Dendritic cell treated with granulocyte-macrophage colony-stimulating factor and Interleukin-4, amounts not matched to agents 40 ng/mL and 50 ng/mL, for 4 days (primary cell): ENCODE results near the gene CACNA1B.
"Not testable (repeated sequence)": the region's sequence is repeated elsewhere in the genome, so short reads cannot be mapped to it uniquely, and the experiment has no call there.

Experiments used
- H3K27ac Mint-ChIP-seq: one replicate; pipeline ENCODE4 v1.8.0; 2022; ENCODE audit warnings: mild to moderate bottlenecking, mixed read lengths
- H3K27me3 Mint-ChIP-seq: one replicate; pipeline ENCODE4 v1.8.0; 2022; ENCODE audit warnings: mild to moderate bottlenecking, mixed read lengths
- H3K36me3 Mint-ChIP-seq: one replicate; pipeline ENCODE4 v1.8.0; 2022; ENCODE audit warnings: low read depth, mixed read lengths
- H3K4me1 Mint-ChIP-seq: one replicate; pipeline ENCODE4 v1.8.0; 2022; ENCODE audit warnings: low read depth, mixed read lengths
- H3K4me3 Mint-ChIP-seq: one replicate; pipeline ENCODE4 v1.8.0; 2022; ENCODE audit warnings: mild to moderate bottlenecking, moderate library complexity, mixed read lengths
- H3K9me3 Mint-ChIP-seq: one replicate; pipeline ENCODE4 v1.8.0; 2022; ENCODE audit warnings: mixed read lengths
- intact Hi-C: fragments of 100-400 bp; cut with micrococcal nuclease; formaldehyde crosslinking; loops from one replicate; pipeline ENCODE4 v1.15.0; 2022

CACNA1B gene

GRCh38 chr9:137876781-137877386 is 698 bp upstream of the CACNA1B start:
- Mint-ChIP-seq H3K9me3 (no peaks in the 10 kb centered on the region), H3K4me3 (no peak overlapping the region), H3K27ac (no peak overlapping the region), H3K36me3 (no peaks in the 10 kb centered on the region), H3K27me3 (peaks cover 44% of the 10 kb centered on the region), H3K4me1 (no peaks in the 10 kb centered on the region)
- intact Hi-C loops = no loop called here

DNA sequence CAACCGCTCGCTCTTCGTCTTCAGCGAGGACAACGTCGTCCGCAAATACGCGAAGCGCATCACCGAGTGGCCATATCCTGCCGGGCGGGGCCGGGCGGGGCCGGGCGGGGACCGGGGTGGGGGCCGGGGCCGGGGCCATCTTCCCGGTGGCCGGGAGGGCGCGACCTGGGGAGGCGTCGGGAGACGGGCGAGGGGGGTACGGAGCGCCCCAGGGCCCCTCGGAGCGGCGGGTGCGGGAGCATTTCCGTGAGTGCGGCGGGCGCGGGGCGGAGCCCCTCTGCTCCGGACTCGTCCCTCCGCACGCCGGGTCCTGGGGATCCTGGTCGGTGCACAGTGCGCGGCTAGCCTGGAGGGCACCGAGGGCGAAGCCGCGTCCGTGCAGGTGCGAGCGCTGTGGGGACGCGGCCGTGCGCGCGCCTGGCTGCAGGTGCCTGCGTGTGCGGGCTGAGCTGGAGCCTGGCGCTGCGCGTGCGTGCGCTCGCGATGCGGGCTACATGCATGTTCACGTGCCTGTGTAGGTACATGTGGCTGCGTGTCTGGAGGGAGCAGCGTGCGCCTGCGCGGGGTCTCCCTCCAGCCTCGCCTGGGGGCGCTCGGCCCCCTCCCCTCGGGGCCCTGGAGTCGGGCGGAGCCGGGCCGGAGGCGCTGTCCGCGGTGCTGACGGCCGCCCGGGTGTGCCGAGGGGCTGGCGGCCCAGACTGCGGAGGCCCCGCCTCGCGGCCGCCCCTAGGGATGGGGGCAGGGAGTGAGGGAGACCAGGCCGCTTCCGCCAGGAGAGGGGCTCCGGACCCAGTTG is 762 bp downstream of the CACNA1B start:
- H3K27ac Mint-ChIP-seq = no peak overlapping the region
- H3K4me1 Mint-ChIP-seq = no peaks in the 10 kb centered on the region
- H3K27me3 Mint-ChIP-seq = peaks cover 43% of the 10 kb centered on the region
- H3K36me3 Mint-ChIP-seq = no peaks in the 10 kb centered on the region
- no peak overlapping the region for H3K4me3 Mint-ChIP-seq
- no peaks in the 10 kb centered on the region for H3K9me3 Mint-ChIP-seq
- intact Hi-C loops = no loop called here

GRCh38 chr9:137879052-137879451 is 1.5 kb downstream of the CACNA1B start:
- no peak overlapping the region for H3K27ac Mint-ChIP-seq

DNA sequence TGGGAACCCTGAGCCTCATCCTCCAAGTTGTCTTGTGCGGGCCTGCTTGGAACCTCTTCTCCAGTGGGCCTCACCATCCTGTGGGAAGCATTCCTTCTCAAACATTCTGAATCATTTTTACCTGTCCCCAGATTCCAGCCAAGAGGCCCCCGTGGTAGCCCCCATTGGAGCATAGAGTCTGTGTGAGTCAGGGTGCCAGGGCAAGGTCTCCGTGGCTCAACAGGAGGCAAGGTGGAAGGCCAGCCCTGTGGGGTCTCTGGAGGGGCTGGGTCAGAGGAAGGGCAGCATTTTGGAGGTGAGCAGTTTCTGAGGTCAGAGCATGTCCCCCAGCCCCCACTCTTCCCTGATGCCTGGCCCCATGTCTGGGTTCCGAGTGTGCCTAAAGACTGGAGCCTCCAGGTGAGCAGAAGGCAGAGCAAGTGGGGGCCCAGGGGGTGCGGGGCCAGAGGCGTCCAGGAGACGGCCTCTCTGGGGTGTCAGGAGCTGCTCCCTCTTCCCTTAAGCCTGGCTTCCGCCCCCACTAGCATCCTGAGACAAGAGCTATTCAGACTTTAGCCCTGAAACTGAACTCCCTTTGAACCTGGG is 2.1 kb downstream of the CACNA1B start:
- H3K4me1 Mint-ChIP-seq = no peaks in the 10 kb centered on the region
- no peaks in the 10 kb centered on the region for H3K9me3 Mint-ChIP-seq
- H3K36me3 Mint-ChIP-seq = no peaks in the 10 kb centered on the region
- no peak overlapping the region for H3K27ac Mint-ChIP-seq
- intact Hi-C loops = no loop called here
- H3K4me3 Mint-ChIP-seq = no peak overlapping the region
- H3K27me3 Mint-ChIP-seq = peaks cover 42% of the 10 kb centered on the region

More at GRCh38 chr9:137879052-137879451, 1.5 kb downstream of the CACNA1B start:
- Mint-ChIP-seq H3K4me1 (no peaks in the 10 kb centered on the region), H3K4me3 (no peak overlapping the region), H3K27me3 (peaks cover 42% of the 10 kb centered on the region), H3K9me3 (no peaks in the 10 kb centered on the region), H3K36me3 (no peaks in the 10 kb centered on the region)
- intact Hi-C loops = no loop called here

- H3K4me3 Mint-ChIP-seq = no peak overlapping the region
- peaks cover 37% of the 10 kb centered on the region for H3K27me3 Mint-ChIP-seq
- no peak overlapping the region for H3K27ac Mint-ChIP-seq
- H3K4me1 Mint-ChIP-seq = no peaks in the 10 kb centered on the region
- H3K9me3 Mint-ChIP-seq = no peaks in the 10 kb centered on the region
- intact Hi-C loops = no loop called here
- no peaks in the 10 kb centered on the region for H3K36me3 Mint-ChIP-seq
Observed at GRCh38 chr9:137880160-137880975, 2.8 kb downstream of the CACNA1B start.

DNA sequence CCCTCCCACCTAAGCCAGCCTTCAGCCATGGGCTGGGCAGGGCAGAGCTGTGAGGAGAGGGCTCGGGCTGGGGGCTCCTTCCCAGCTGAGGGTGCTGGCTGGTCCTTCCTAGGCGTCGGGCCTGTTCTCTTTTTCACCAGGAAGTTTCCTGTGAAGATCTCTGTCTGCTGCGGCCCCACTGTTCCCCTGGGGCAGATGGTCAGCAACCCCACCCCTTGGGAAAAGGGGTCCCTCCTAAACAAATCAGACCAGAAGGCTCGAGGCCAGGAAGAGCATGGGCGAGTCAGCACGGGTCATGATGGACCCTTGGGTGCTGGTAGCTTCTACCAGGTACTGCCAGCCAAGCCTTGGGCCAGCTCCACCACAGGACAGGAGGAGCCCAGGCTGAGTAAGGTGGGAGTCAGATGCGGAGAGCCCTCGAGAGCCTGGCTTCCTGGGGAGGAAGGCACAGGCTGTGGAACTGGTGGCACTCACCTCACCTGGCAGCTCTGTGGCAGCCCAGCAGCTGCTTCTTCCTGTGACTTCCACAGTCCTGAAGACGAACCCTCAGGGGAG is 3.5 kb downstream of the CACNA1B start:
- intact Hi-C loops = no loop called here
- H3K4me1 Mint-ChIP-seq = no peaks in the 10 kb centered on the region
- H3K27me3 Mint-ChIP-seq = peaks cover 30% of the 10 kb centered on the region
- H3K36me3 Mint-ChIP-seq = no peaks in the 10 kb centered on the region
- no peak overlapping the region for H3K27ac Mint-ChIP-seq
- H3K9me3 Mint-ChIP-seq = no peaks in the 10 kb centered on the region
- H3K4me3 Mint-ChIP-seq = no peak overlapping the region

GRCh38 chr9:137881591-137882505 is 4.3 kb downstream of the CACNA1B start:
- Mint-ChIP-seq H3K27me3 (peaks cover 22% of the 10 kb centered on the region), H3K36me3 (no peaks in the 10 kb centered on the region), H3K27ac (no peak overlapping the region), H3K4me3 (no peak overlapping the region), H3K9me3 (no peaks in the 10 kb centered on the region), H3K4me1 (no peaks in the 10 kb centered on the region)
- intact Hi-C loops = no loop called here

DNA sequence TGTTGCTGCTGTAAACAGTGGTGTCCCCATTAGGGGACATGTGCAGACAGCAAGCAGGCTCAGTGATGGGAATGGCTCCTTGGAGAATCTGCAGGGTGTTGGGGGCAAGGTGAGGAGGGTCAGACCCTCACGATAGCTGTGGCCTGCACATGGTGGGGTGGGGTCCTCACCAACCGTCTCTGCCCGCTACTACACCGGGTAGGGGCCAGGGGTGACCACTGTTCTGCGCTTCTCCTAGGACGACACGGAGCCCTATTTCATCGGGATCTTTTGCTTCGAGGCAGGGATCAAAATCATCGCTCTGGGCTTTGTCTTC is 4.9 kb downstream of the CACNA1B start:
- Mint-ChIP-seq H3K27ac (no peak overlapping the region), H3K27me3 (peaks cover 18% of the 10 kb centered on the region), H3K36me3 (no peaks in the 10 kb centered on the region), H3K4me1 (no peaks in the 10 kb centered on the region), H3K4me3 (no peak overlapping the region), H3K9me3 (no peaks in the 10 kb centered on the region)
- intact Hi-C loops = no loop called here

DNA sequence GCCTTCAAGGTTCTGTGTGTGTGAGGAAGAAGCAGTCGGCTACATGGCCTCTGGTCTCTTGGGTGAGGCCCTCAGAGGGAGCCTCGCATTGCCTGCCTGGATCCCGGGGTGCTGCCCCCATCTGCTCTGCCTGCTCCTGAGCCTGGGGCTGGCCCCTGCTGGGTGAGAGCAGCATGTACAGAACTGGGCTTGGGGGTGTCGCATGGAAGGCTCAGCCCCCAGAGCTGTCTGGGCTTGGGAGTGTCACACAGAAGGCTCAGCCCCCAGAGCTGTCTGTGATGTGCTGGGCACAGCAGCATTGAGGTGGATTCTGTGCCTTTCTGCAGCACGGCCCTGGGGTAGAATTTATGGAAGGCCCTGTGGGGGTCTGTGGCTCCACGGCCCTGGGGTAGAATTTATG is 6.4 kb downstream of the CACNA1B start:
- peaks cover 12% of the 10 kb centered on the region for H3K27me3 Mint-ChIP-seq
- H3K9me3 Mint-ChIP-seq, H3K36me3 Mint-ChIP-seq, H3K4me3 Mint-ChIP-seq, intact Hi-C loops, H3K4me1 Mint-ChIP-seq, H3K27ac Mint-ChIP-seq: not testable (repeated sequence)

- H3K36me3 Mint-ChIP-seq, H3K27ac Mint-ChIP-seq, intact Hi-C loops, H3K4me3 Mint-ChIP-seq, H3K4me1 Mint-ChIP-seq, H3K27me3 Mint-ChIP-seq, H3K9me3 Mint-ChIP-seq: not testable (repeated sequence)
Observed at GRCh38 chr9:137884547-137884946, 7.0 kb downstream of the CACNA1B start.

DNA sequence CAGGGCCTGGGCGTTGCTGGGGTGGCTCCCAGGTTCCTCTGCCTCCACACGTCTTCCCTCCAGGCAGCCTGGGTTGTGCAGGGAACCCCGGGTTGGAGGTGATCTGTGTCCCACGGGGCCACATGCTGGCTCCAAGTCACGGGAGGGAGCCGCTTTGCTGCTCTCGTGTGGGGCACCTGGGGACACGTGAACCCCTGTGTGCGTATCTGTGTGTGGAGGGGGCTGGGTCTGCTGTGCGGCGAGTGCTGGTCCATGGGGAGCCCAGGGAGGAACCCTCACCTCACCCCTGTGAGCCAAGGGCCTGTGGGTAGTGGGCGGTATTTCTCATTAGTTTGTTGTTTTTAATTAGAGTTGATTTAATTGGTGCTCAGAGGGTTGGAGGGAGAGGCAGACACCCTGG is 7.5 kb downstream of the CACNA1B start:
- H3K27me3 Mint-ChIP-seq, intact Hi-C loops, H3K4me1 Mint-ChIP-seq, H3K9me3 Mint-ChIP-seq, H3K27ac Mint-ChIP-seq, H3K4me3 Mint-ChIP-seq, H3K36me3 Mint-ChIP-seq: not testable (repeated sequence)

DNA sequence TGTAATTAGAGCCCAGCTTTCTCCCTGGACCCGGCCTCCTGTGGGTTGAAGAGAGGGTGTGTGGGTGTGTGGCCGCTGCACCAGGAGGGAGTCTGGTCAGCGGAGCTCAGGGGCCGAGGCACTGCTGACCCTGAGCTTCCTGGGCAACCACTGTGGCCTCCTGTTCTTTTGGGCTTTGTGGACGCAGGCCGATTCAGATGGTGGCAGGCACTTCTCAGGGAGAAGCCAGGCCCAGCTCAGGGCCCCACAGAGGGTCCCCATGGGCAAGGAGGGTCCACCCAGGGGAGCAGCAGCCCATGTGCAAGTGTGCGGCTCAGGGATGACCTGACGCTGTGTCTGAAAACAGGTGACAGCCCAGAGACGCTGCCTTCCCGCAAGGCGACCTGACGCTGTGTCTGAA is 11.0 kb downstream of the CACNA1B start:
- H3K4me3 Mint-ChIP-seq, H3K27me3 Mint-ChIP-seq, H3K4me1 Mint-ChIP-seq, intact Hi-C loops, H3K9me3 Mint-ChIP-seq, H3K36me3 Mint-ChIP-seq, H3K27ac Mint-ChIP-seq: not testable (repeated sequence)

- H3K4me3 Mint-ChIP-seq, H3K9me3 Mint-ChIP-seq, H3K4me1 Mint-ChIP-seq: not testable (repeated sequence)
Observed at GRCh38 chr9:137889966-137890365, 12.4 kb downstream of the CACNA1B start.

More at GRCh38 chr9:137889966-137890365, 12.4 kb downstream of the CACNA1B start:
- intact Hi-C loops, H3K27ac Mint-ChIP-seq, H3K36me3 Mint-ChIP-seq, H3K27me3 Mint-ChIP-seq: not testable (repeated sequence)
